Stimulated activated memory B cell treated with anti-CD40 and anti-IgM and Interleukin-4, amounts not matched to agents 10 μg/mL and 1 μg/mL and 100 μg/mL, for 72 hours (primary cell): ENCODE data around the gene SLC37A3.
"Not testable (repeated sequence)": the region's sequence is repeated elsewhere in the genome, so short reads cannot be mapped to it uniquely, and the experiment has no call there.

Experiments used
- ATAC-seq: fragments of 150-1000 bp; cut with Tn5 transposase; 2 replicates; pipeline ENCODE4 v1.10.0; 2021
- H3K27ac Mint-ChIP-seq: one replicate; pipeline ENCODE4 v1.8.0; 2022; ENCODE audit warnings: mild to moderate bottlenecking, mixed read lengths
- H3K27me3 Mint-ChIP-seq: one replicate; pipeline ENCODE4 v1.8.0; 2022; ENCODE audit warnings: mixed read lengths
- H3K36me3 Mint-ChIP-seq: one replicate; pipeline ENCODE4 v1.8.0; 2022; ENCODE audit warnings: mixed read lengths
- H3K4me1 Mint-ChIP-seq: one replicate; pipeline ENCODE4 v1.8.0; 2022; ENCODE audit warnings: mixed read lengths
- H3K4me3 Mint-ChIP-seq: one replicate; pipeline ENCODE4 v1.8.0; 2022; ENCODE audit warnings: mild to moderate bottlenecking, moderate library complexity, mixed read lengths
- H3K9me3 Mint-ChIP-seq: one replicate; pipeline ENCODE4 v1.8.0; 2022; ENCODE audit warnings: mixed read lengths

Gene SLC37A3

DNA sequence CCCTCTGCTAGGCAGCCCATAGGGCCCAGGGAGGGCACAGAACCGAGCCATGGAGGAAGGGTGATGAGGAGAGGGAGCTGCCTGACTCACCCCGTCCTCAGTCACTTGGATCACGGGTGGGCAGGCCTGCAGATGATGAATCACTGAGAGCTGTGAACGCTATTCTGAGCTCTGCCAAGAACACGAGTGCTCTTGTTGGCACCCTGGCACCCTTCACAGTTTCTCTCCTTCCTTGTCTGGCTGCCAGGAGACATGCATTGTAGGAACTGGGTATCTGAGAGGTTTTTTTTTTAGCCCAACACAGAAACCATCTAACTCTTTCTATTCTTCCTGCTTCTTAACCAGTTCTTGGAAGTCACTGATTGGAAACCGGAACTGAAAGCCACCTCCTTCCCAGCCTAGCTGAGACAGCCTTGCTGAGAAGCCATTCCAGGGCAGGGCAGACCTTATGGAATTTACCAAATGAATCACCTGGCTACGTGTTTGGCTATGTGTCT, 82.1 kb downstream of the SLC37A3 start:
- Mint-ChIP-seq H3K4me1 (peaks cover 7% of the 10 kb centered on the region), H3K9me3 (peaks cover 13% of the 10 kb centered on the region), H3K27ac (no peak overlapping the region), H3K4me3 (no peak overlapping the region), H3K36me3 (peaks cover 18% of the 10 kb centered on the region), H3K27me3 (peaks cover 72% of the 10 kb centered on the region)
- no peak for ATAC-seq

- peaks cover 13% of the 10 kb centered on the region for H3K9me3 Mint-ChIP-seq
- H3K4me3 Mint-ChIP-seq, result no peak overlapping the region
- peaks cover 18% of the 10 kb centered on the region for H3K36me3 Mint-ChIP-seq
- H3K27me3 Mint-ChIP-seq, result peaks cover 72% of the 10 kb centered on the region
- no peak for ATAC-seq
- H3K4me1 Mint-ChIP-seq, result peaks cover 7% of the 10 kb centered on the region
- H3K27ac Mint-ChIP-seq, result no peak overlapping the region
These were observed 82.7 kb downstream of the SLC37A3 start for GRCh38 chr7:140315498-140316164.

GRCh38 chr7:140314573-140315480, 83.5 kb downstream of the SLC37A3 start:
- no peak for ATAC-seq
- H3K36me3 Mint-ChIP-seq, result peaks cover 18% of the 10 kb centered on the region
- no peak overlapping the region for H3K4me3 Mint-ChIP-seq
- peaks cover 7% of the 10 kb centered on the region for H3K4me1 Mint-ChIP-seq
- peaks cover 72% of the 10 kb centered on the region for H3K27me3 Mint-ChIP-seq
- no peak overlapping the region for H3K27ac Mint-ChIP-seq
- H3K9me3 Mint-ChIP-seq, result peaks cover 13% of the 10 kb centered on the region

- ATAC-seq, result no peak
- Mint-ChIP-seq H3K9me3 (peaks cover 13% of the 10 kb centered on the region), H3K27me3 (peaks cover 55% of the 10 kb centered on the region)
These were observed 86.0 kb downstream of the SLC37A3 start for GRCh38 chr7:140312141-140312846.

GRCh38 chr7:140311128-140311527, 87.2 kb downstream of the SLC37A3 start:
- Mint-ChIP-seq H3K36me3 (peaks cover 18% of the 10 kb centered on the region), H3K9me3 (peaks cover 13% of the 10 kb centered on the region), H3K27me3 (peaks cover 44% of the 10 kb centered on the region)
- not testable (repeated sequence) for H3K4me3 Mint-ChIP-seq, H3K4me1 Mint-ChIP-seq, ATAC-seq, H3K27ac Mint-ChIP-seq

More at GRCh38 chr7:140312141-140312846, 86.0 kb downstream of the SLC37A3 start:
- no peak overlapping the region for H3K4me3 Mint-ChIP-seq
- no peak overlapping the region for H3K27ac Mint-ChIP-seq
- H3K36me3 Mint-ChIP-seq, result peaks cover 18% of the 10 kb centered on the region
- peaks cover 7% of the 10 kb centered on the region for H3K4me1 Mint-ChIP-seq

GRCh38 chr7:140310337-140311002, 87.9 kb downstream of the SLC37A3 start:
- no peak overlapping the region for H3K4me3 Mint-ChIP-seq
- peaks cover 37% of the 10 kb centered on the region for H3K27me3 Mint-ChIP-seq
- H3K27ac Mint-ChIP-seq, result no peak overlapping the region
- no peak for ATAC-seq
- peaks cover 7% of the 10 kb centered on the region for H3K4me1 Mint-ChIP-seq
- H3K9me3 Mint-ChIP-seq, result peaks cover 13% of the 10 kb centered on the region
- H3K36me3 Mint-ChIP-seq, result peaks cover 18% of the 10 kb centered on the region

DNA sequence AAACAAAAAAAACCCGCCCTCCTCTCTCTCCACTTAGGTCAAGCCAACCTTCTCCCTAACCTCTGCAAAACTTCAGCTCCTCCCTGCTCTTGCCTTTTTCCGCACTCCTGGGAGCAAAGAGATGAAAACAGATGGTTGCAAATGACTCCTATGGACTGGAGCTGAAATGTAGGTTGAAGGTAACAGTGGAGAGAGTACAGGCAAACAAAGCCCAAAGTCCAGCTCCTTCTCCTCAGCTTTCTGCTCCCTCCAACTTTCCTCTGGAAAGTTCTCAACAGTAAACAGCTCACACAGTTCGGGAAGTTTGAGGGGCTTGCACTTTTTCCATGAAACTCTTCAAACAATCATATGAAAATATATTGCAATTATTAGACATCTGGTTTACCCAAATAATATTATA, 90.3 kb downstream of the SLC37A3 start:
- Mint-ChIP-seq H3K27ac (no peak overlapping the region), H3K9me3 (peaks cover 12% of the 10 kb centered on the region)
- no peak for ATAC-seq

DNA sequence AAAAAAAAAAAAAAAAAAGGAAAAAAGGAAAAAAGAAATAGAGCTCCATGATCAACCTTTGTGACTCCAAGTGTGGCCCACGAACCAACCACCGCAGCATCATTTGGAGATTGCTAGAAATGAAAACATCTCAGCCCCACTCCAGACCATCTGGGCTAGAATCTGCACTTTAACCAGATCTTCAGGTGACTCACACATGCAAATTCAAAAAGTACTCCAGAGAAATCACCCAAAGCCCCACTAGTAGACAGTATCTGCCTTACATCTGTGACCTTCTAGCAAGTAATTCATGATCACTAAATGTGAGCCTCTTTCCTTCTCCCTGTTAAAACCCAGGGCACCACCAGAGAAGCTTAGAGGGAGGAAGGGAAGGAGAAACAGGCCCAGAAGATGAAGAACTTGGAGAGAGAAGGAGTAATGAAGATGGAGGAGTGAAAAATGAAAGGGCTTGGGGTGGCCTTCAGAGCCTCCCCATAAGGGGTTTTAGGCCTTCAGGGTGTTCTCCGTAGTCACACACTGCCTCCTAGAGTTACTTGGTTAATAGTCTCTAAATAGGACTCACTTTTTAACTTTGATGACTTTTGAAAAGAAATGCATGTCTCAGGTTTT, 94.0 kb downstream of the SLC37A3 start:
- H3K9me3 Mint-ChIP-seq, result no peaks in the 10 kb centered on the region
- no peaks in the 10 kb centered on the region for H3K27me3 Mint-ChIP-seq
- peak; percentile 94 for ATAC-seq
- peak overlapping the region; percentile 10 for H3K4me3 Mint-ChIP-seq
- H3K27ac Mint-ChIP-seq, result peak overlapping the region; percentile 75
- peaks cover 13% of the 10 kb centered on the region for H3K4me1 Mint-ChIP-seq
- H3K36me3 Mint-ChIP-seq, result no peaks in the 10 kb centered on the region

More for the DNA sequence above, 90.3 kb downstream of the SLC37A3 start:
- Mint-ChIP-seq H3K4me3 (no peak overlapping the region), H3K36me3 (peaks cover 16% of the 10 kb centered on the region), H3K4me1 (peaks cover 21% of the 10 kb centered on the region), H3K27me3 (peaks cover 18% of the 10 kb centered on the region)

GRCh38 chr7:140300243-140301136, 97.8 kb downstream of the SLC37A3 start:
- Mint-ChIP-seq H3K36me3 (no peaks in the 10 kb centered on the region), H3K27me3 (no peaks in the 10 kb centered on the region), H3K4me1 (peaks cover 13% of the 10 kb centered on the region), H3K27ac (no peak overlapping the region), H3K9me3 (no peaks in the 10 kb centered on the region), H3K4me3 (no peak overlapping the region)
- no peak for ATAC-seq

DNA sequence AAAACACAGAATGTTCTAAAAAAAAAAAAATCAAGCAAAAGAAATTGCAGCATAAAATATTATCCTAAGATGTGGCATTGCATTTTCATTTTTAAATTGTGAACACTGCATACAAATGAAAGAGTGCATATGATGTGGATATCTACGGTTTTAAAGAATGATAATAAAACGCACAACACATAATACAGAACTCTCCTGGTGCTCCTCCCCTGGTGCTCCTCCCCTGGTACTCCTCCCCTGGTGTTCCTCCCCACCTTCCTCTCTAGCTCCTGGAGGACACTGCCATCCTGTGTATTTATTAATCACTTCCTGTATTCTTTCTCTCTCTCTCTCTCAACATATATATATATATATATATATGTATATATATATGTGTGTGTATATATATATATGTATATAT, 100.1 kb downstream of the SLC37A3 start:
- no peaks in the 10 kb centered on the region for H3K9me3 Mint-ChIP-seq
- H3K36me3 Mint-ChIP-seq, result no peaks in the 10 kb centered on the region
- no peak for ATAC-seq
- no peak overlapping the region for H3K4me3 Mint-ChIP-seq
- peaks cover 6% of the 10 kb centered on the region for H3K4me1 Mint-ChIP-seq
- no peaks in the 10 kb centered on the region for H3K27me3 Mint-ChIP-seq
- no peak overlapping the region for H3K27ac Mint-ChIP-seq

DNA sequence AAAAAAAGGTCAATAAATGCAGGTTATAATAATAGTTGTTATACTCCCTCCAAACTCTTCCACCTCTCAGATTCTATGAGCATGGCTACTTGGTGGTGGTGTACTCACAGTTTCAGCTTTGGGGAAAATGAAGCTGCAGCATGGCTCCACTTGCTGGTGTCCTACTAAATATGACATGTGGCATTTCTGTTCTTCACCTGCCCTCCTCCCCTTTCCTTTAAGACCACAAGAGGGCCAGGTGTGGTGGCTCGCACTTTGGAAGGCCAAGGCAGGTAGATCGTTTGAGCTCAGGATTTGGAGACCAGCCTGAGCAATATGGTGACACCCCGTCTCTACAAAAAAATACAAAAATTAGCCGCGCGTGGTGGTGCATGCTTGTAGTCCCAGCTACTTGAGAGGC, 101.1 kb downstream of the SLC37A3 start:
- no peaks in the 10 kb centered on the region for H3K27me3 Mint-ChIP-seq
- no peaks in the 10 kb centered on the region for H3K9me3 Mint-ChIP-seq
- no peak overlapping the region for H3K27ac Mint-ChIP-seq
- H3K4me1 Mint-ChIP-seq, result peaks cover 6% of the 10 kb centered on the region
- no peak for ATAC-seq
- no peaks in the 10 kb centered on the region for H3K36me3 Mint-ChIP-seq
- no peak overlapping the region for H3K4me3 Mint-ChIP-seq

DNA sequence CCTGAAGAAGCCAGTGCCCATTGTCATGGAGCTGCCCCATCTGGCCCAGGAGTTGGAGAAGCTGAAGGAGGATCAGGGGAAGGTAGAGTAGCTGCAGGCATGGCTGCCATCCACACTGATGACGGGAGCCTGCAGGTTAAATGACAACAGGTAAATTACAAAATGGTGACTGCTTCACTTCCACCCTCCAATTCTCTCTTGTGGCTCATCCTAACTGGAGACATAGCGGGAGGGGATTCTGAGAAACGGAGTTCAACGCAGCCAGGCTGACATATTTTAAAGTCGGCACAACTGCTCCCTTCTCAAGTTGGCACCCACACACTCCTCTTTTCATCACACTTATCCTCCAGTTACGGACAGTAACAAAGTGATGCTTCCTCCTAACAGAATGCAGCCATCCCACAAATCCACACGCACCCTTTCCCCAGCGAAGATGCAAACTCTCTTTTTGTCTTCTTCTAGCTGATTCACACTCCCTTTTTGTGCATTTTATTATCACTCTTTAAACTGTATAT, 103.0 kb downstream of the SLC37A3 start:
- H3K4me3 Mint-ChIP-seq, result no peak overlapping the region
- no peaks in the 10 kb centered on the region for H3K27me3 Mint-ChIP-seq
- no peak for ATAC-seq
- H3K36me3 Mint-ChIP-seq, result no peaks in the 10 kb centered on the region
- H3K27ac Mint-ChIP-seq, result no peak overlapping the region
- H3K4me1 Mint-ChIP-seq, result peaks cover 6% of the 10 kb centered on the region
- no peaks in the 10 kb centered on the region for H3K9me3 Mint-ChIP-seq

DNA sequence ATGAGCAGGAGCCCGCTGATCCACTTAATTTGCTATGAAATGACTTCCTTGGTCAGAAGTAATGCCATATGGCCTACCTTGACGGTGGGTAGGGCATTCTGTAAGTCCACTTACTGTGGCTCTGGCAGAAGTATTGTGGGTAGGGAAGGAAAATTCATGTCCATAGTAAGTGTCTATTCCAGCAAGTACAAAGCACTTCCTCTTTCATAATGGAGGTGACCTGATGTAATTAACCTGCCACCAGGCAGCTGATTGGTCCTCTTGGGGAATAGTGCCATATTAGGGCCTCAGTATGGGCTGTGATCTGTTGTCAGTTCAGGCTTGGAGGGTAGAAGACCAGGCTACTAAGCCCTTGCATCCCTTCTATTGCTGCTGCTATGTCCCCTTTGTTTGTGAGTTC, 103.9 kb downstream of the SLC37A3 start:
- ATAC-seq, result no peak
- Mint-ChIP-seq H3K27me3 (no peaks in the 10 kb centered on the region), H3K27ac (no peak overlapping the region), H3K36me3 (no peaks in the 10 kb centered on the region), H3K4me1 (peaks cover 6% of the 10 kb centered on the region), H3K9me3 (no peaks in the 10 kb centered on the region), H3K4me3 (no peak overlapping the region)
